Middle frontal gyrus (tissue), 1 donor: ENCODE data around the gene OR4D9.
"Not testable (repeated sequence)": the region's sequence is repeated elsewhere in the genome, so short reads cannot be mapped to it uniquely, and the experiment has no call there.

Experiments
- DNase-seq: peaks from one replicate; pipeline ENCODE4 v3.0.0-alpha.2; 2015; ENCODE audit warnings: low spot score; ENCODE audit errors: extremely low spot score

Gene OR4D9

GRCh38 chr11:59510941-59511589, at the start of gene OR4D9:
OR4D9 (plus strand) TSS chr11:59511539; CDS start chr11:59514913, 3,374 bp downstream.
- DNase-seq, result no peak

GRCh38 chr11:59463190-59463641, 48.1 kb upstream of the OR4D9 start:
- DNase-seq, result no peak

- DNase-seq, result no peak
Measured at GRCh38 chr11:59473015-59473414, 38.3 kb upstream of the OR4D9 start, which contains the start of gene OR4D10. OR4D10 (plus strand) TSS chr11:59473315; CDS start chr11:59477430, 4,115 bp downstream.

- no peak for DNase-seq
Measured at GRCh38 chr11:59475176-59475575, 36.2 kb upstream of the OR4D9 start.

GRCh38 chr11:59479906-59480305, 31.4 kb upstream of the OR4D9 start:
- no peak for DNase-seq

GRCh38 chr11:59480359-59480758, 31.0 kb upstream of the OR4D9 start:
- DNase-seq, result no peak

- DNase-seq, result no peak
Measured at GRCh38 chr11:59501931-59502330, 9.4 kb upstream of the OR4D9 start.

- no peak for DNase-seq
Measured at GRCh38 chr11:59503276-59503675, 8.1 kb upstream of the OR4D9 start, which contains the start of gene OR4D11. OR4D11 (plus strand) TSS chr11:59503576; CDS start chr11:59503576, 0 bp downstream.

- DNase-seq, result no peak
Measured at GRCh38 chr11:59511675-59512074, 336 bp downstream of the OR4D9 start.

GRCh38 chr11:59520139-59520538, 8.8 kb downstream of the OR4D9 start:
- not testable (repeated sequence) for DNase-seq

- DNase-seq, result no peak
Measured at GRCh38 chr11:59520741-59521140, 9.4 kb downstream of the OR4D9 start.

GRCh38 chr11:59523541-59523940, 12.2 kb downstream of the OR4D9 start:
- no peak for DNase-seq

GRCh38 chr11:59528711-59529110, 17.4 kb downstream of the OR4D9 start:
- no peak for DNase-seq

GRCh38 chr11:59532620-59533019, 21.3 kb downstream of the OR4D9 start:
- no peak for DNase-seq

- no peak for DNase-seq
Measured at GRCh38 chr11:59534676-59535075, 23.3 kb downstream of the OR4D9 start.

GRCh38 chr11:59542142-59542810, 30.9 kb downstream of the OR4D9 start:
- DNase-seq, result no peak

GRCh38 chr11:59543713-59544112, 32.4 kb downstream of the OR4D9 start:
- not testable (repeated sequence) for DNase-seq

GRCh38 chr11:59544869-59545178, 33.5 kb downstream of the OR4D9 start:
- DNase-seq, result no peak

GRCh38 chr11:59545179-59546020, 34.1 kb downstream of the OR4D9 start:
- DNase-seq, result no peak

GRCh38 chr11:59547605-59548308, 36.4 kb downstream of the OR4D9 start:
- not testable (repeated sequence) for DNase-seq

GRCh38 chr11:59548309-59548656, 36.9 kb downstream of the OR4D9 start:
- no peak for DNase-seq
